Measurements from ENCODE around the gene PDPK1.
"Not testable (repeated sequence)": the region's sequence is repeated elsewhere in the genome, so short reads cannot be mapped to it uniquely, and the experiment has no call there.

The PDPK1 gene

DNA sequence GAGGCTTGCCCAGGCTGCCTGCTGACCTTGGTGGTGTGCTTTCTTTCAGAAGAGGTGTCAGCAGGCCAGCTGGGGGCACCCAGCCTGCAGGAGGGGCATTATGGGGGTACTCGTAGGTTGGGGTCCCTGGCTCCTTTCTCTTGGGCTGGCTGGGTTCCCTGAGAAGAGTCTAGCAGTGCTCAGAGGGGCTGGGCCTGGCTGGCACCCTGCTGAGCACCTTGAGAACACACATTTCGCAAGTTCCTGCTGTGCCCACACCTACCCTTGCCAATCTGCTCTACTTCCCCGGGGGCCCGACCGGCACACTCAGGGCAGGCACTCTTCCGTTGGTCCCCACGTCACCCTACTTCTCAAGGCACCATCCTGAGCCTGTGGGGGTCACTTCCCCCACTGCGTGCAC is 11.7 kb upstream of the PDPK1 start:
- no peak for DNase-seq

DNA sequence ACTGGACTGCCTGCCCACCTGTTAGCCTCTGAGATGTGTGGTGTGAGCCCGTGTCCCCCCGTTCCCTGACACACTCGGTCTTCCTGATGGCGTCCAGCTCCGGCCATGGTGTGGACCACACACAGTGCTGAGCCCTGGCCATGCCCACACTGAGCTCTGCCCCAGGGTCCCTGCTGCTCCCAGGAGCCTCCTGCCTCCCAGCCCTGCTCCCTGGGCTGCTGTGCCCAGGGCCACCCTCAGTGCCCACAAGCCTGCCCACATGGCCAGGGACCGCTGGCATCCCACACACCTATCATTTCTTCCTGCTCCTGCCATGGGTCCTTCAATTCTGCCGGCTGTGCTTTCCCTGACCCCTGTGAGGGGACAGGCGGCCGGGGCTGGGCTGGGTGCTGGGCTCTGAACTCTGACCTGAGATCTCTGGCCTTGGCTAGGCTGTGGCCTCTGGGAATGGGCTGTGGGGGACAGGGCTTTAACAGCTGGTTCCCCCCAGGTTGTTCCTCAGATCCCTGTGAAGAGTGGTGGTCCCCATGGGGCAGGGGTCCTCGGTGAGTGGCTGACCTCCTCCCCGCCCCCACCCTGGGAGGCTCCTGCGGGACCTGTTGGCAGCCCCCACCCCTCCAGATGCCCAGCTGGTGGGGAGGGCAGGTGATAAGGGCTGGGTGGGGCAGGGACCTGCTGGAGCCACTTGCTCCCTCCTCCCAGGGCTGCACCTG is 10.6 kb upstream of the PDPK1 start:
- DNase-seq: no peak

DNA sequence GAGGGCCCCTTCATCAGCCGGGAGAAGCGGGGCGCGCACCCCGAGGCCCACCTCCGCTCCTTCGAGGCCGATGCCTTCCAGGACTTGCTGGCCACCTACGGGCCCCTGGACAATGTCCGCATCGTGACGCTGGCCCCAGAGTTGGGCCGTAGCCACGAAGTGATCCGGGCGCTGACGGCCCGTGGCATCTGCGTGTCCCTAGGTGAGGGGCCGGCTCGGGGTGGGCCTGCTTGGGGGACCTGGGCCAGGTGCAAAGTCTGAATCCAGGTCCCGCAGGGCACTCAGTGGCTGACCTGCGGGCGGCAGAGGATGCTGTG is 10.1 kb upstream of the PDPK1 start:
- no peak for DNase-seq

DNA sequence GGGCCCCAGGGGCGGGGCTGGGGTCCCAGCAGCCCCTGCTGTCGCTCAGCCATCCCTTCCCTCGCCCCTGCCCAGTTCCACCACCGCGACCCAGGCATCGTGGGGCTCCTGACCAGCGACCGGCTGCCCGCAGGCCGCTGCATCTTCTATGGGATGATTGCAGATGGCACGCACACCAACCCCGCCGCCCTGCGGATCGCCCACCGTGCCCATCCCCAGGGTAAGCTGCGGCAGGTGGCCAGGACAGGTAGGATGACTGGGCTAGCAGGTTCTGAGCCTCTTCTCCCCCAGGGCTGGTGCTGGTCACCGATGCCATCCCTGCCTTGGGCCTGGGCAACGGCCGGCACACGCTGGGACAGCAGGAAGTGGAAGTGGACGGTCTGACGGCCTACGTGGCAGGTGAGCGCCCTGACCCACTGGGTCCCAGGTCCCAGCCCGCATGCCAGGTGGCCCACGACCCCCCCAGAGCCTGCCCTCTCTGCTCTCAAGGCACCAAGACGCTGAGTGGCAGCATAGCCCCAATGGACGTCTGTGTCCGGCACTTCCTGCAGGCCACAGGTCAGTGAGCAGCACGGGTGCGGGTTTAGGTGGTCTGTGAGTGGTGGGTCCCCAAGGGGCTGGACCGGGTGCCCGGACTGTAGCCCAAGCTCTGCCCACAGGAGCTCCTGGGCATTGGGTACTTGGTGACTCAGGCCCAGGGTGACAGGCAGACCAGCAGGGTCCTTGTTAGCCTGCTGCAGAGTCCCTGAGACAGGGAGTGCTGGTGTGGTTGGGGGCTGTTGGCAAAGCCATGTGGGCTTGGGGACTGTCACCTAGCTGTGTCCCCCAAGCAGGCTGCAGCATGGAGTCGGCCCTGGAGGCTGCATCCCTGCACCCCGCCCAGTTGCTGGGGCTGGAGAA is 9.4 kb upstream of the PDPK1 start:
- no peak for DNase-seq

DNA sequence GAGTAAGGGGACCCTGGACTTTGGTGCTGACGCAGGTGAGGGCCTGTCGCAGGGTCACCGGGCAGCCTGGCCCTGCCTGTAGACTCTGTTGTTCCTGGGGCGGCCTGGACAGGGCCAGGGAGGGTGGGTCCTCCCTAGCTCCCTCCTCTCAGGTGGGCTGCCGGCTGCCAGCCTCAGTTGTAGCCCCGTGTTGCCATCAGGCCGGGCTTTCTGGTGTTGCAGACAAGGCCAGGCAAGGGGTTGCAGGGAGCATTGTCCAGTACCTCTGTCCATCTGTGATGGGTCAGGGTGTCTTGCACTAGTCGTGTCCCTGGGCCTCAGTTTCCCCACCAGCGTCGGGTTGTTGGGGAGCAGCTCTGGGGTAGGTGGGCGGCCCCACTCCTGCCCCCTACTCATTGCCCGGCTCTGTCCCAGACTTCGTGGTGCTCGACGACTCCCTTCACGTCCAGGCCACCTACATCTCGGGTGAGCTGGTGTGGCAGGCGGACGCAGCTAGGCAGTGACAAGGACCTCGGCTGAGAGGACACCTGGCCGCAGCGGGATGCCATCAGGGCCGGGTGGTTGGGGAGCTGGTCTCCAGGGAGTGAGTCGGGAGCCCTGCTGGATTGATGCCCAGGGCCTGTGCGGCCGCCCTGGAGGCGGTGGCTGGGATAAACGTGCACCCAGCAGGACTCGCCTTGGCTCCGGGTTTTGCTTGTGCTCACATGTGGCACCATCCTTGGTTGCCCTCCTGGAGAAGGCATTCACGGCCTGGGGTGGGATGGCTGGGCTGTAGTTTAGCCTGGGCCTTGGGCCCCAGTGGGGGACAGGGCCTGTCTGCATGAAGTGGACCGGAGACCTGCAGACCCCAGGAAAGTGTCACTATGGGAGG is 8.5 kb upstream of the PDPK1 start:
- DNase-seq: no peak

DNA sequence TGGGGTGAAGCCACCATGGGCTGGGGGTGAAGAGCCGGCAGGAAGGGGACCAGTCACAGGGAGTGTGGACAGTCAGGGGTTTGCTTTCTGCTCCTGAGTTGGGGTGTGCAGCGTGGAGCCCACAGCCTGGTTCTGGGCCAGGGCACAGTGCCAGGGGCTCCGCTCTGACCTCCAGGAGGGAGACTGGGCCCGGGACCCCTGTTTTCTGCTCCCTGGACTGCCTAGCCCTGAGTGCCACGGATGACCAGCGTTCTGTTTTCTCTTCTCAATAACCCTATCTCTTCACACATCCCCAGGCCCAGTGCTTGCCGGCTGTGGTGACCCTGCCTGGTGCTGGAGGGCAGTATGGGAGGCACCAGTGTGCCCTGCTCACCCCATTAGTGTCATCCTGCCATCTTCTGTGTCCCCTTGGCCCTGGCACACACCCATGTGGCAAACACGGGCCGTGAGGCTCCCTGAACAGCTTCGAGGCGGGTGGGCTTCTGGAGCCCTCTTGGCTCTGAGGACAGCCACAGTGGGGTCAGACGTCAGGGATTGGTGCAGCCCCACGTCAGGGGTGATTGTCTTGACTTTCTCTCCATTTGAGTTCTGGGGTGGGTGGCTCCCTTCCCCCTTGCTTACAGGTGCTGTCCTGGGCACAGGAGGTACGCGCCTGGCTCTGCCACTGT is 7.7 kb upstream of the PDPK1 start:
- DNase-seq: no peak

DNA sequence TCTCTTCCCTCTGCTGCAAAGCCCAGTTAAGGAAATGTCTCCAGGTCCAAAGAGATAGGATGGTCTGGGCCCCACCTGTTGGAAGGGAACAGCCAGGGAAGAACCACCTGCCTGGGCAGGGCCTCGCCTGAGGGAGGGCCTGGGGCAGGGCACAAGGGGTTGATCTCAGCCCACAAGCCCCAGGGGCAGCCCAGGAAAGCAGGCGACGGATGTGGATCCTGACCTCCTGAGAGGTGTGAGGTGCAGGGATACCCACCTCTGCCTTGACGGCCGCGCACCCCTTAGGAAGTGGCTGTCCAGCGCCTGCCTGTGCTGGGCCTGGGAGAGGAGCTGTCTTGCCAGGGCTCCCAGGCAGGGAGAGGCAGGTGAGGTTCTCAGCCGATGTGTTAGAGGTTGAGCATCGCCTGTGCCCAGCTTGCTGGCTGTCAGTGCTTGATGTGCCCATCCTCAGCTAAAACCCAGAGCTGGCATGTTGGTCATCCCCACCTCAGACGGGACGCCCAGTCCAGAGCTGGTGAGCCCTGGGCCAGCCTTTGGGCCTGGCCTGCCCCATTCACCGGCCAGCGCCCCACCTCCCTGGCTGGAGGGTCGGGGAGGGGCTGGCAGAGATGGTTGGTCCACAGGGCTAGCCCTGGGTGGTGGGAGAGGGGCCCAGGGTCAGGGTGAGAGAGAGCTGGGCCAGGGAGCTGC is 7.0 kb upstream of the PDPK1 start:
- no peak for DNase-seq

DNA sequence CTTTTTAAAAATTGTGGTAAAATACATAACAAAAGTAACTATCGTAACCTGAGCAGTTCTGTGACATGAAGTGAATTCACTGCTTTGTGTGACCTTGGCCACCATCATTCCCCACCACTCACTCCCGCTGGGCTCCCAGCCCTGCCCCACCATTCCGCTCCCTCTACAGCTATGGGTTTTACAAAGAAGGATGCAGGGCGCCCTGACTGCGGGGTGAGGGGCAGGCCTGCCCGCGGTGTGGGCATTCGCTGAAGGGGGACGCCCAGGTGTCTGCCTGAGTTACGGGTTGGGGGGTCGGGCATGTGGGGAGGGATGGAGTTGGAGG is 6.5 kb upstream of the PDPK1 start, which contains the start of gene CEMP1:
CEMP1 (minus strand) TSS at position 38 of the 325 bp plus-strand sequence. CDS start 335 bp downstream, outside the sequence.
- DNase-seq: no peak

DNA sequence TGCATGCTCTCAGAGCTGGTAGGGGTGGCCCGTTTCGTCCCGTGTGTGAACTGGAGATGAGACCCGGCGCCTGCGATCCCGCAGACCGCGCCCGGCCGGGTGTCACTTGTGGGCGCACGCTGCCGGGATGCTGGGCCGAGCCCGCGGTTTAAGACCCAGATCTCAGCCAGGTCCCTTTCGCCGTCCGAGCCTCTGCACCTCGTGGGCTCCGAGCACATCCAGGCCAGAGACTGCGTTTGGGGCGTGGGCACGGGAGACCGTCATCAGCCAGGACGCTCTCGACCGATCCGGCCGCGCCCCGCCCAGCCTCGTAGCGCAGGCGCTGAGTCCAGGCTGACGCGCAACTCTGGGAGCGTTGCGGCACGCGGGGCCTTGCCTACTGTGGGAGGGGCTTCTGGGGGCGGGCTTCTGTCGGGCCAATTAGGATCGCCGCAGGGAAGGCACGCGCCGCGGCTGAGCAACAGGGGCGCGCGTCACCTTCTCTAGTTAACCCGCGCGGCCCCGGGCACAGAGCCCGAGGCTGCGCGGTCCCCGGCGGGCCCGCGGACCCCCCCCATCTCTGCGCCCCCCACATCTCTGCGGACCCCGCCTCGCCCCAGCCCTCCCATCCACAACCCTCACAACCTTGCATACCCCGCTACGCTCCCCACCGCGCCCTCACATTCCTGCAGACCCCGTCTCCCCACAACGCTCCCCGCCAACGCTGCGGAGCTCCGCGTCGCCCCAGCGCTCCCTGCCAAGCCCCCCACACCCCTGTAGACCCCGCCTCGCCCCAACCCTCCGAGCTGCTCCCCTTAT is 5.9 kb upstream of the PDPK1 start:
- peak; percentile 98 for DNase-seq

DNA sequence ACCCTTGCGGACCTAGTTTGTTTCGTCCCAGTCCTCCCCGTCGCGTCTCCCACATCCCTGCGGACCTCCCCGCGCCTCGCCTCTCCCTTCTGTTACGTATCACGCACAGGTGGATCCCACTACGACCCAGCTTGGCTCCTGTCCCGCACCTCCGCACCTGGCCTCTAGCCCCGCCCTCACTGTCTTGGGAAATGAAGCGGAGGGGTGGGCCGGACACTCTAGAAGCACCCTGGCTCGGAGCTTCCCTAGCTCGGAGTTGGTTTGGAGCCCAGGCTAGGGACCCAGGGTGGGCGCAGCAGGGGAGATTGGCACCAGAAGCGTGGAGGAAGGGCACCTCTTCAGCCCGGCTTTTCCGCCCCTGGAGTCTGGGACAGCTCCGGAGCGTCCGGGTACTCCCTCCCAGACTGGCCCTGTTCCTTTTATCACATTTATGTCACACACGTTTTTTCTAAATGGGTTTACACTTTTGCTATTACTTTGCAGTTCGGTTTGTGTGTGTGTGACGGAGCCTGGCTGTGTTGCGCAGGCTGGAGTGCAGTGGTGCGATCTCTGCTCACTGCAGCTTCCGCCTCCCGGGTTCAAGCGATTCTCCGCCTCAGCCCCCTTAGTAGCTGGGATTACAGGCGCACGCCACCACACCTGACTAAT is 5.2 kb upstream of the PDPK1 start:
- peak; percentile 82 for DNase-seq

DNA sequence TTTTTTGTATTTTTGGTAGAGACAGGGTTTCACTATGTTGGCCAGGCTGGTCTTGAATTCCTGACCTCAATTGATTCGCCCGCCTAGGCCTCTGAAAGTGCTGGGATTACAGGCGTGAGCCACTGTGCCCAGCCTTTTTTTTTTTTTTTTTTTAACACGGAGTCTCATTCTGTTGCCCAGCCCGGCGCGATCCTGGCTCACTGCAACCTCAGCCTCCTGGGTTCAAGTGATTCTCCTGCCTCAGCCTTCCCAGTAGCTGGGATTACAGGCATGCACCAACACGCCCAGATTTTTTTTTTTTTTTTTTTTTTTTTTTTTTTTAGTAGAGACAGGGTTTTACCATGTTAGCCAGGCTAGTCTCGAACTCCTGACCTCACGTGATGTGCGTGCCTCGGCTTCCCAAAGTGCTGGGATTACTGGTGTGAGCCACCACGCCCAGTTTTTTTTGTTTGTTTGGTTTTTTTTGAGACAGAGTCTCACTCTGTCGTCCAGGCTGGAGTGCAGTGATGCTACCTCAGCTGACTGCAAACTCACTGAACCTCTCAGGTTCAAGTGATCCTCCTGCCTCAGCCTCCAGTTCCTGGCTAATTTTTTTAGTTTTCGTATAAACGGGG is 4.6 kb upstream of the PDPK1 start:
- DNase-seq: not testable (repeated sequence)

DNA sequence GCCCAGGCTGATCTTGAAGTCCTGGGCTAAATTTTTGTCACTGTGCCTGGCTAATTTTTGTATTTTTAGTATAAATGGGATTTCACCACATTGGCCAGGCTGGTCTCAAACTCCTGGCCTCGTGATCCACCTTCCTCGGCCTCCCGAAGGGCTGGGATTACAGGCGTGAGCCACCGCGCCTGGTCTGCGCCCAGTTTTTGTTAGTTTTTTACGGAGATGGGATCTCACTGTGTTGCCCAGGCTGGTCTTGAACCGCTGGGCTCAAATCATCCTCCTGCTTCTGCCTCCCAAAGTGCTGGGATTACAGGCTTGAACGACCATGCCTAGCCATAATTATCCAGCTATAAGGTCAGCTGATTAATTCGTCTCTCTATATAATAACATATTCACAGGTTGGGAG is 3.9 kb upstream of the PDPK1 start:
- DNase-seq: no peak

DNA sequence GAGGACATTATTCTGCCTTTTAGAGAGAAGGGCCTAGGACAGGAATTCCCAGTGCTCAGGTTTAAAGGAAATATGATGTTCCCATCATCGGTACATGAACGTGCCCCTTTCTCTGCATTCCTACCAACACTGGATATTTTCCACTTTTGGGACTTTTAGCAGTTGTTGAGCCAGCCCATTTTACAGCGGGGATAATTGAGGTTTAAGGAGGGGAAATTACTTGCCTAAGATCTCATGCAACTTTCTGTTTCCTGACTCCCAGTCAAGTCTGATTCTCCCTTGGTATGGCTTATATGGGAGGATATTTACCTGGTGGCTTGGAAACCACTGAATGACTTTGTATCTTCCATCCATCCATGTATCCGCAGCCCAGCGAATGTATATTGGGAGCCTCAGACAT is 3.5 kb upstream of the PDPK1 start:
- not testable (repeated sequence) for DNase-seq

DNA sequence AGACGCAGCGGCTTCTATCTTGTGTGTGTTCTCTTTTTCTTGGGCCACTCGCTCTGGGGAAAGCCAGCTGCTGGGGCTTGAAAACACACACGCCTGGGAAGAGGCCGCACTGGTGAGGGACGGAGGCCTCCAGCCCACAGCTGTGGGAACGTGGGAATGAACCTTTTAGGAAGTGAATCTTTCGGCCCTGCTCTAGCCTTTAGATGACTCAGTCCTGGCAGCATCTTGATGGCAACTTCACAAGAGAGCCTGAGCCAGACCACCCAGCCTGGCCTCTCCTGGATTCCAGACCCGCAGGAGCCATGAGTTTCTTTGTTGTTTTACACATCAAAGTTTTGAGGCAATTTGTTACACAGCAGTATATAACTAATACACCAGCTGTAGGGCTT is 2.2 kb upstream of the PDPK1 start:
- no peak for DNase-seq

DNA sequence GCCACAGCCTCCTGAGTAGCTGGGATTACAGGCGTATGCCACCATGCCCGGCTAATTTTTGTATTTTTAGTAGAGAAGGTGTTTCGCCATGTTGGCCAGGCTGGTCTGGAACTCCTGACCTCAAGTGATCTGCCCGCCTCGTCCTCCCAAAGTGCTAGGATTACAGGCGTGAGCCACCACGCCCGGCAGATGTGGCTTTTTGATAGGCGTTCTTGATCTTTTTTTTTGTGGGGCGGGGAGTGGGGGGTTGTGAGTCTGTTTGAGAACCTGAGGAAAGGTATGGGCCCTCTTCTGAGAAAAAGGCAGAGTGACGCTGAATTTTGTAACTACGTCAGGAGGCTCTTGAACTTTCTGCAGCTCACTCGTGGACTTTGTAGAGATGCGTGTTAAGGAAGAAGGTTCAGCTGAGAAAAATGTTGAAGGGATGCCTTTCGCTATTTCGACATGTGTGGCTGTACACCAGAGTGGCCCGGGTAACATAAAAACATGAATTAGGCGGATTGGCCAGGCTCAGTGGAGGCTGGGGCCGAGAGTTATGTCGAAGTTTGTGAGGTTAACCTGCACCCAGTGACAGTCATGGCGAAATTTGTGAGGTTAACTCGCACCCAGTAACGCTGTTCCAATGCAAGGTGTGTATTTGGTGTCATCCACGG is 1.5 kb downstream of the PDPK1 start:
- not testable (repeated sequence) for DNase-seq

DNA sequence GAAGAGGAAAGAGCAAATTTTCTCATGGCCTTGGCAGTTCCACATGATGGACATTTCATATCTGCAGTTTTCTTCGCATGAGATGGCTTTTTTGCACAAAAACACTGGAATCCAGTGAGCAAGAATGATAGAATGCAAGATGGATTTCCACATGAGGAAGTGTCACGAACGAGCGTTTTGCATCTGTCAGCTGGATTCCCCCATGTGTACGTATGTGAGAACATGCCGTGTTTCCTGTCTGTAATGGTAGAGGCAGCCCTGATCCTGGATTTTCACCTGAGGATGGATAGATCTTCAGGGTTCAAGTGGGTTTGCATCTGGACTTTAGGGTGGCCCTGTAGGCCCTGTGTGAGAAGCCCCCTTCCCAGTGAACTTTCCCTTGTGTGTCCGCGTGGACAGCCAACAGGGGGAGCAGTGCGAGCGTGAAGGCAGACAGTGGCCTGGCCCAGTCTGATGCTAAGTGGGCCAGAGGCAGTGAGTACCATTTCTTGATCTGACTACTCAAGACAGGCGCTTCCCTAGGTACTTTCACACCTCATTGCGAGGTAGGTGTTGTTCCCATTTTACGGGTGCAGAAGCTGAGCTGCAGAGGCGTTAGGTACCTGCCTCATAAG is 2.1 kb downstream of the PDPK1 start:
- DNase-seq: peak; percentile 37

DNA sequence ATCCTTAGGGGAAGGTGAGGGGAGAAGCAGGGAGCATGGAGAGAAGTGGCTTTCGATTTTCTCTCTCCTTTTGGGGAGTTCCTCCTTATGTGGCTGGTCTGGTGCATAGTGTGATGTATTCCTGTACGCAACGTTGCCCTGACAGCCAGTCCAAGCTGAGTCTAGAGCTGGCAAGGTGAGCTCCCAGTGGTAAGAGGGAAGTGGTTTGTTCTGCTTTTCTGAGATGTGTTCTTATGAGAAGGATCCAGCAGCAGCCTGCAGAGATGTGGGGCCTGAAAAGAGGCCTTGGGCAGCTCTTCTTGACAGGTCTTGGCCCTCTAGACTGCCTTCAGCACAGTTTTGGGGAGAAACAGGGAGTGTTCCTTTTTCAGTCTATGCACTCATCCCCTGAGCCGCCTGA is 3.1 kb downstream of the PDPK1 start:
- DNase-seq: not testable (repeated sequence)

DNA sequence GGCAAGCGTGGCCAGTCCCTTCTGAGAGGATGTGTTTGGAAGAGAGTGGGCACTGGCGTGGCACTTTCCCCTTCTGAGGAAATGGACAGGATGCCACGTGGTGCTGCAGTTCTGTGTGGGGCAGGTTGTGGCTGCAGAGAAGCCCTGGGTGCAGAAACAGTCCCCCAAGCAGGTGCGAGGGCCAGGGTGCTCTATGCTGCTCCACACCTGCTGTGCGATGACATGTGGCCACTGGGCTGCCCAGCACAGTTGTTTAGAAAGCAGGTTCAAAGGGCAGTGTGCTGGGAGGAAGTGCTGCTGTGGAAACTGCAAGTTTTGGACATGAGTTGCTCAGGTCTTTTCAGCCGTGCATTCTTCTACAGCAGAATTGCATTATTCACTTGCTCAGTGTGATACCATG is 3.6 kb downstream of the PDPK1 start:
- DNase-seq: not testable (repeated sequence)

DNA sequence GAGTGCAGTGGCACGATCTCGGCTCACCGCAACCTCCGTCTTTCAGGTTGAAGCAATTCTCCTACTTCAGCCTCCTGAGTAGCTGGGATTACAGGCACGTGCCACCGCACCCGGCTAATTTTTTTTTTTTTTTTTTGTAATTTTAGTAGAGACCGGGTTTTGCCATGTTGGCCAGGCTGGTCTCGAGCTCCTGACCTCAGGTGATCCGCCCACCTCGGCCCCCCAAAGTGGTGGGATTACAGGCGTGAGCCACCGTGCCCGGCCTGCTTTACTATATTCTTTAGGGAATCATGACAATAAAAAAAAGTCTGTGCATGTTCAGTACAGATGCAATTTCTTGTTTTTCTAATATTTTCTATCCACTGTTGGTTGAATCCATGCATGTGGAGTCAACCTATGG is 6.0 kb downstream of the PDPK1 start:
- DNase-seq: not testable (repeated sequence)

All from activated CD4-positive, alpha-beta T cell treated with anti-CD3 and anti-CD28 coated beads, Interleukin-2, amount 50 U/mL, for 16 hours (primary cell).